ENCODE data around the gene MARK4.

Gene MARK4

DNA sequence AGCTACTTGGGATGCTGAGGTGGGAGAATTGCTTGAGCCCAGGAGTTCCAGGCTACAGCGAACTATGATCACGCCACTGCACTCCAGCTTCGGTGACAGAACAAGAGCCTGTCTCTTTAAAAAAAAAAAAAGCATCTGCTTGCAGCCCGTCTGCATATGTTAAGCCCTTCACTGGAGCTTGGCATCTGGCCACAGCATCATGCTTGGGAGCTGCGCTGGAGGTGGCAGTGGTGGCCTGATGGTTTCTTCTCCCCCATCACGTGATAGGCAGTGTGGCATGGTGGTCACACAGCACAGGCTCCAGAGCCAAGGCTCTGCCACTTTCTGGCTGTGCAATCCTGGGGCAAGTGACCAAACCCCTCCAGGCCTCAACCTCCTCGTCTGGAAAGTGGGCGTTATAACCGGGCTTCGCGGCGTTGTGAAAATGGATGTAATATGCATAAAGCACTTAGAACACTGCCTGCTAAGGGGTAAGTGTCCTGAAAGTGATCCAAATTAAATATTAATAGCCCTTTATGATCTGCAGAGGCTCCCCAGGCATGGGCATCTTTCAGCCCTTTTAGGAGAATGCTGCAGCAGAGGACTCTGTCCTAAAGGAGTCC, 24.4 kb downstream of the MARK4 start:
- H3K9ac ChIP-seq (ENCODE audit: low read length) = no peak overlapping the region
- H3K36me3 ChIP-seq (ENCODE audit: low read length) = no peaks in the 10 kb centered on the region
- no peak overlapping the region for H3K27ac ChIP-seq (ENCODE audit: low read depth, low read length)

GRCh38 chr19:45276284-45276687, 25.2 kb downstream of the MARK4 start:
- Histone ChIP-seq H3K36me3 (ENCODE audit: low read length) (no peaks in the 10 kb centered on the region), H3F3A (ENCODE audit: insufficient read depth) (no peaks in the 10 kb centered on the region), H3K27ac (ENCODE audit: low read depth, low read length) (no peak overlapping the region), H3K9ac (ENCODE audit: low read length) (no peak overlapping the region), H3K27me3 (ENCODE audit: low read length) (no peaks in the 10 kb centered on the region), H2AFZ (ENCODE audit: low read depth, low read length, severe bottlenecking) (no peak overlapping the region), H4K20me1 (ENCODE audit: low read depth, low read length) (no peaks in the 10 kb centered on the region), H3K79me2 (ENCODE audit: insufficient read depth, low read length) (no peaks in the 10 kb centered on the region), H3K4me2 (ENCODE audit: low read depth, low read length, poor library complexity, severe bottlenecking) (no peak overlapping the region), H3K4me3 (ENCODE audit: insufficient read depth, low read length, poor library complexity, severe bottlenecking) (no peak overlapping the region), H3K9me3 (ENCODE audit: insufficient read depth, low read length) (no peaks in the 10 kb centered on the region), H3K9me2 (replicated peaks; ENCODE audit: insufficient read depth, low read length) (no peaks in the 10 kb centered on the region)
- TF ChIP-seq EZH2phosphoT487 (conservative IDR thresholded peaks at IDR 0.05; ENCODE audit: low read length) (no peak), CTCF (IDR thresholded peaks at IDR 0.05; ENCODE audit: insufficient read depth, low read length, poor library complexity, severe bottlenecking) (no peak)

More for the DNA sequence above, 24.4 kb downstream of the MARK4 start:
- Histone ChIP-seq H3K27me3 (ENCODE audit: low read length) (no peaks in the 10 kb centered on the region), H3K9me2 (replicated peaks; ENCODE audit: insufficient read depth, low read length) (no peaks in the 10 kb centered on the region), H4K20me1 (ENCODE audit: low read depth, low read length) (no peaks in the 10 kb centered on the region), H3K4me3 (ENCODE audit: insufficient read depth, low read length, poor library complexity, severe bottlenecking) (no peak overlapping the region), H2AFZ (ENCODE audit: low read depth, low read length, severe bottlenecking) (no peak overlapping the region), H3K9me3 (ENCODE audit: insufficient read depth, low read length) (no peaks in the 10 kb centered on the region), H3K79me2 (ENCODE audit: insufficient read depth, low read length) (no peaks in the 10 kb centered on the region), H3K4me2 (ENCODE audit: low read depth, low read length, poor library complexity, severe bottlenecking) (no peak overlapping the region), H3F3A (ENCODE audit: insufficient read depth) (no peaks in the 10 kb centered on the region)
- no peak for TF ChIP-seq EZH2phosphoT487 (conservative IDR thresholded peaks at IDR 0.05; ENCODE audit: low read length)
- no peak for TF ChIP-seq CTCF (IDR thresholded peaks at IDR 0.05; ENCODE audit: insufficient read depth, low read length, poor library complexity, severe bottlenecking)

GRCh38 chr19:45278087-45278486, 27.0 kb downstream of the MARK4 start:
- H4K20me1 ChIP-seq (ENCODE audit: low read depth, low read length) = no peaks in the 10 kb centered on the region
- H3F3A ChIP-seq (ENCODE audit: insufficient read depth) = no peaks in the 10 kb centered on the region
- TF ChIP-seq CTCF (IDR thresholded peaks at IDR 0.05; ENCODE audit: insufficient read depth, low read length, poor library complexity, severe bottlenecking) (no peak), EZH2phosphoT487 (conservative IDR thresholded peaks at IDR 0.05; ENCODE audit: low read length) (no peak)
- H3K4me2 ChIP-seq (ENCODE audit: low read depth, low read length, poor library complexity, severe bottlenecking) = no peak overlapping the region
- H3K9me3 ChIP-seq (ENCODE audit: insufficient read depth, low read length) = no peaks in the 10 kb centered on the region
- H3K9me2 ChIP-seq (replicated peaks; ENCODE audit: insufficient read depth, low read length) = no peaks in the 10 kb centered on the region
- H3K27me3 ChIP-seq (ENCODE audit: low read length) = no peaks in the 10 kb centered on the region
- H3K4me3 ChIP-seq (ENCODE audit: insufficient read depth, low read length, poor library complexity, severe bottlenecking) = no peak overlapping the region
- no peaks in the 10 kb centered on the region for H3K79me2 ChIP-seq (ENCODE audit: insufficient read depth, low read length)
- H3K27ac ChIP-seq (ENCODE audit: low read depth, low read length) = no peak overlapping the region
- no peak overlapping the region for H2AFZ ChIP-seq (ENCODE audit: low read depth, low read length, severe bottlenecking)
- no peak overlapping the region for H3K9ac ChIP-seq (ENCODE audit: low read length)
- H3K36me3 ChIP-seq (ENCODE audit: low read length) = no peaks in the 10 kb centered on the region

Data from SU-DHL-6 (cell line).